HG03045 (cell line): Measurements from ENCODE around the gene N4BP2.
A peak's percentile ranks its signal among the peaks of the same experiment; 100 is the strongest.

Experiments used
- ATAC-seq: cut with Tn5 transposase; IDR thresholded peaks from one replicate; pipeline ENCODE4 v1.9.1; 2021; ENCODE audit warnings: mild to moderate bottlenecking, moderate library complexity; ENCODE audit not compliant: unreplicated experiment

The N4BP2 gene

DNA sequence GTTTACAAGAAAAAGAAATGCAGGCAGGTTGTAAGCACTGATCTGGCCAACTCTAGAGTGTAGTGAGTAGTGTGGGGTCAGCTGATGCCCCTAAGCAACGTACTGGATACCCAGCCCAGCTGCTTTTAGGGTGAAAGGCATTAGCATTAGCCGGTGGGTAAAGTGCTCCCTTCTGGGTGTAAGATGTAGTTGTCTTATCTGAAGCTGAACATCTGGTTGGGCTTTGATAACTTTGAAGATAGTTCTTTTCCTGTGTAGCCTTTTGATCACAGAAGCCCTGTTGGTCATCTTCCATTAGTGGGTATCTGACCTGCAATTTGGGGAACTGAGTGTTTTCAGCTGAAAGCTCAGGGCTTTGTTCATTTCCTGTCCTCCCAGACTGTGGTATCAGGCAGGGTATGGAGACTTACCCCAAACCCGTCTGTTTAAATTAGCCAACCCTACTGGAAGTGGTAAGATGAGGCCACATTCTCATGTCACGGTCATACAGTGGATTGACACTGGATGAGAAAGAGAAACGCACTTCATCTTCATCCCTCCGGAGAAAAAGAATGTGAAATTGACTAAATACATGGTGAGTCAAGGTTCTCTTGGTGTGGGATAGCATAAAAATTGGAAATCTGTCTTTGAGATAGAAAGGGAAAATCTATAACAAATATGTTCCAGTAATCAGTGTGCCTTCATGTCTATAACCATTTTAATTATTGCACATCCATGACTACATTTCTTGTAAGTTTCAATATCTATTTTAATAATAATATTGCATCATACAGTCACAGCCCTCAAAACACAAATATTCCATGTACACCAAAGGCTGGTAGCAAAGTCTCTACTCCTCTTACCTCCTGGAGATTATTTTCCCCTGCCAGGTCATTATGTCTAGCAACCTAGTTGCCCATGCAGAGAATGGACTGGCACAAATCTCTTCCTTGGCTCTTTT is 148.9 kb downstream of the N4BP2 start:
- peak; percentile 45 for ATAC-seq

DNA sequence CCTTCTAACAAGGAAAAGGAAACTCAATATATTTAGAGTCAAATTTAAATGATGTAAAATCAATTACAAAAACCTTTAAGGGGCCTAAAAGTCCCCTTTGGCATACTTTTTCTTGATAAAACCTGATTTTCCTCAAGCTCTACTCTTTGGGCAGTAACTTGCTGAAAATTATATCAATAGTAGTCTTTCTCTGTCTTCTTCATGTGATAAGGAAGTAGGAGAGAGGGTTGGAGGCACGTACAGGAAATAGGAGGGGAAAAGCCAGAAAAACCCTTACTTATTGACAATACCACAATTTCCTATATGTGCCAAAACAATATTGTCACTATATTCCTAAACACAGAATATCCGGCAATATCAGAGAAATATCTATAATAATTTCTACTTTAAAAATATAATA is 149.8 kb downstream of the N4BP2 start:
- ATAC-seq = no peak
